H1 (cell line): Measurements from ENCODE around the gene SEMA7A. TPM values are rescaled to one million over a fixed set of nuclear protein-coding genes. Genes with fewer than 3 reads are reported as not detected.

Experiments
- CHD2 ChIP-seq: IDR thresholded peaks from 2 replicates; pipeline ENCODE4 v1.6.1; 2012; ENCODE audit warnings: low read length, improper control_type of control experiment
- EP300 ChIP-seq, 2 experiments: IDR thresholded peaks; 1 replicate in 1 of 2; 2 replicates in 1 of 2; pipeline ENCODE4 v1.6.1; 2011 to 2012; ENCODE audit warnings: low read depth in 2 of 2, low read length in 2 of 2, mild to moderate bottlenecking in 2 of 2, borderline replicate concordance in 1 of 2, inconsistent platforms in 1 of 2, moderate library complexity in 1 of 2
- JUN ChIP-seq: IDR thresholded peaks from 2 replicates; pipeline ENCODE4 v1.6.1; 2011; ENCODE audit warnings: low read depth, mild to moderate bottlenecking, improper control_type of control experiment, low read length
- PHF8 ChIP-seq: fragments of 200-600 bp; sonication (generic); conservative IDR thresholded peaks from 2 replicates; pipeline ENCODE4 v1.7.1; 2012; ENCODE audit warnings: low read depth, mild to moderate bottlenecking, inconsistent platforms, low read length, moderate library complexity
- SIN3A ChIP-seq, 2 experiments: IDR thresholded peaks in 1 of 2; conservative IDR thresholded peaks in 1 of 2; 2 replicates each; pipeline ENCODE4 v1.6.1; 2011 to 2012; ENCODE audit warnings: low read length in 2 of 2, improper control_type of control experiment in 1 of 2, low read depth in 1 of 2, mild to moderate bottlenecking in 1 of 2
- TEAD4 ChIP-seq: IDR thresholded peaks from 2 replicates; pipeline ENCODE4 v1.6.1; 2012; ENCODE audit warnings: low read depth, low read length, inconsistent platforms, mixed read lengths
- polyA plus RNA-seq, 7 experiments: library from polyadenylated mRNA; depleted of rRNA in 3 of 7; stranded (reverse) in 5 of 7; unstranded in 2 of 7; fragments of >200 nt in 5 of 7; fragments of 200-250 nt in 2 of 7; gene quantifications; 1 replicate in 5 of 7; 2 replicates in 1 of 7; 4 replicates in 1 of 7; pipeline versions ENCODE4 v1.2.1 to v1.2.3, GENCODE V29; 2011 to 2013; ENCODE audit warnings: missing spikeins in 2 of 7, mixed read lengths in 2 of 7
- total RNA-seq: library from RNA; stranded (reverse); fragmentation: NEBNext Ultra II Directional; extraction: Animal tissue kit (Norgen Biotek cat#: 25700); gene quantifications from 2 replicates; pipeline ENCODE4 v1.2.1, GENCODE V29; 2021
- TF ChIP-seq, protein P1 (sequence below): IDR thresholded peaks from 2 replicates; pipeline ENCODE4 v1.6.1; 2011; ENCODE audit warnings: low read depth, mild to moderate bottlenecking, low read length; ENCODE audit not compliant: insufficient read depth

Gene SEMA7A
- total and polyA plus RNA-seq, 2 of the 8 experiments (the other 6 are each of a cell fraction or from before 2014, with no cell fraction given) = 10.7 to 15.0 TPM

GRCh38 chr15:74406517-74406916, 27.2 kb downstream of the SEMA7A start (continued):
- TF ChIP-seq SIN3A (conservative IDR thresholded peaks at IDR 0.05 in 1 of 2, IDR thresholded peaks at IDR 0.05 in 1 of 2; ENCODE audit: low read depth in 1 of 2, low read length in 2 of 2) (no peak), EP300 (IDR thresholded peaks at IDR 0.05; ENCODE audit: borderline replicate concordance in 1 of 2, low read depth in 2 of 2, low read length in 2 of 2) (no peak), CHD2 (no peak), PHF8 (no peak), JUN (no peak), TEAD4 (no peak)
- TF ChIP-seq, protein P1, sequence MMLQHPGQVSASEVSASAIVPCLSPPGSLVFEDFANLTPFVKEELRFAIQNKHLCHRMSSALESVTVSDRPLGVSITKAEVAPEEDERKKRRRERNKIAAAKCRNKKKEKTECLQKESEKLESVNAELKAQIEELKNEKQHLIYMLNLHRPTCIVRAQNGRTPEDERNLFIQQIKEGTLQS = no peak
